ENCODE data around the gene CGB8.
"Not testable (repeated sequence)": the region's sequence is repeated elsewhere in the genome, so short reads cannot be mapped to it uniquely, and the experiment has no call there.

Gene CGB8

GRCh38 chr19:49049011-49049410 lies at the start of gene CGB8:
Gene CGB8, minus strand, starts transcription at chr19:49049111. Its CDS starts 372 bp downstream, at chr19:49048739.
- DNase-seq = not testable (repeated sequence)

GRCh38 chr19:49097453-49098288 lies 48.8 kb upstream of the CGB8 start:
- DNase-seq = peak; percentile 39 to 82 (median 62)

- DNase-seq = no peak
Observed at GRCh38 chr19:49094505-49095482, 45.9 kb upstream of the CGB8 start.

- DNase-seq = no peak
Observed at GRCh38 chr19:49092686-49093085, 43.8 kb upstream of the CGB8 start.

GRCh38 chr19:49091391-49092038 lies 42.6 kb upstream of the CGB8 start:
- DNase-seq = no peak

GRCh38 chr19:49086296-49086695 lies 37.4 kb upstream of the CGB8 start:
- no peak for DNase-seq

GRCh38 chr19:49085868-49086232 lies 36.9 kb upstream of the CGB8 start:
- DNase-seq = no peak

GRCh38 chr19:49085020-49085867 lies 36.3 kb upstream of the CGB8 start, which contains the start of gene SNRNP70:
Gene SNRNP70, plus strand, starts transcription at chr19:49085451. Its CDS starts 964 bp downstream, at chr19:49086415.
- DNase-seq = peak; percentile 98 to 99 (median 99)

- DNase-seq = no peak
Observed at GRCh38 chr19:49084206-49085019, 35.5 kb upstream of the CGB8 start.

GRCh38 chr19:49081273-49081672 lies 32.4 kb upstream of the CGB8 start:
- no peak for DNase-seq

GRCh38 chr19:49080392-49080791 lies 31.5 kb upstream of the CGB8 start:
- no peak for DNase-seq

- DNase-seq = not testable (repeated sequence)
Observed at GRCh38 chr19:49074869-49075268, 26.0 kb upstream of the CGB8 start.

GRCh38 chr19:49073514-49074378 lies 24.8 kb upstream of the CGB8 start:
- no peak for DNase-seq

GRCh38 chr19:49071860-49072547 lies 23.1 kb upstream of the CGB8 start:
- DNase-seq = no peak

- DNase-seq = no peak
Observed at GRCh38 chr19:49070416-49070815, 21.5 kb upstream of the CGB8 start.

- no peak for DNase-seq
Observed at GRCh38 chr19:49069026-49069425, 20.1 kb upstream of the CGB8 start.

GRCh38 chr19:49067554-49067953 lies 18.6 kb upstream of the CGB8 start:
- no peak for DNase-seq

GRCh38 chr19:49065905-49066512 lies 17.1 kb upstream of the CGB8 start:
- no peak for DNase-seq
